HG03060 (cell line): Measurements from ENCODE around the gene WAS.
"Not testable (repeated sequence)": the region's sequence is repeated elsewhere in the genome, so short reads cannot be mapped to it uniquely, and the experiment has no call there.

ENCODE experiments used
- ATAC-seq: cut with Tn5 transposase; IDR thresholded peaks from one replicate; pipeline ENCODE4 v1.9.1; 2021; ENCODE audit warnings: low read depth, moderate number of reproducible peaks; ENCODE audit not compliant: unreplicated experiment

The WAS gene

DNA sequence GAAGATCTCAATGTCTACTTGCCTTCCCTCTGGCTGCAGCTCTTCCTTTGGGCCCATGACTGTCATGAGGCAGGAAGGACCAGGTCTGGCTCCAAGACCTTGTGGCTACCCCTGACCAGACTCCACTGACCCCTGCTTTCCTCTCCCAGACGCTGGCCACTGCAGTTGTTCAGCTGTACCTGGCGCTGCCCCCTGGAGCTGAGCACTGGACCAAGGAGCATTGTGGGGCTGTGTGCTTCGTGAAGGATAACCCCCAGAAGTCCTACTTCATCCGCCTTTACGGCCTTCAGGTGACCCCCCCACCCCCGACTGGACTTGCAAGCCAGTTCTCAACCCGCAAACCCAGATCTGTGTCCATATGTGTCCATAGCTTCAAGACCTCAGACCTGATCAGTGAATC is 535 bp downstream of the WAS start:
- no peak for ATAC-seq

DNA sequence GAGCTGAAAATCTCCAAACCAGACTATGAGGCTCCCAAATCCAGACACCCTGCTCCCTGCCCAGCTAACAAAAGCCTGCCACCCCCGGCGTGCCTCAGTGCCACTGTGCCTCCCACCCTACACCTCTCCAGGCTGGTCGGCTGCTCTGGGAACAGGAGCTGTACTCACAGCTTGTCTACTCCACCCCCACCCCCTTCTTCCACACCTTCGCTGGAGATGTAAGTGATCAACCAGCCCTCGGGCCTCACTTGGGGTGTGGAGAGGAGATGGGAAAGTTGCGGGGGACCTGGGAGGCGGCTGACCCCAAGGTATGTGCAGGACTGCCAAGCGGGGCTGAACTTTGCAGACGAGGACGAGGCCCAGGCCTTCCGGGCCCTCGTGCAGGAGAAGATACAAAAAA is 1.8 kb downstream of the WAS start:
- ATAC-seq: no peak

GRCh38 chrX:48688531-48689150 is 5.0 kb downstream of the WAS start:
- no peak for ATAC-seq

DNA sequence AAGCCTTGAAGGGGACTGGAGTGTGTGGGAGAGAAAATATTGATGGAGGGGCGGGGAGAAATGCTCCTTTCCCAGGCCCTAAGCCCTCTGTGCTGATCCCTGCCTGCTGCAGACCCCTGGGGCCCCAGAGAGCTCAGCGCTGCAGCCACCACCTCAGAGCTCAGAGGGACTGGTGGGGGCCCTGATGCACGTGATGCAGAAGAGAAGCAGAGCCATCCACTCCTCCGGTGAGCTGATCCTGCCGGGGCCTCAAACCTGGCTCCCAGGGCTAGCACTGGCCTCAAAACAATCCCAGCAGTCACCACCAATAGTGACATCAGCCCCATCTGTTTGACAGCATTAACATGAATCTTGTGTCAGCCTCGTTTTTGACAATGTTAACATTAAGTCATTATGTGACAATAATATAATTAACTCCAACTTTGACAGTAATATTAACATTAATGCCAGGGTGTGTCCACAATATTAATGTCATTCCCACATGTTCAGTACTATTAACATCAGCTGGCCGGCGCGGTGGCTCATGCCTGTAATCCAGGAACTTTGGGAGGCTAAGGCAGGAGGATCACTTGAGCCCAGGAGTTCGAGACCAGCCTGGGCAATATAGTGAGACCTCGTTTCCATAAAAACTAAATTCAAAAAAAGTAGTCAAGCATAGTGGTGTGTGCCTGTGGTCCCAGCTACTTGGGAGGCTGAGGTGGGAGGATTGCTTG is 5.8 kb downstream of the WAS start:
- no peak for ATAC-seq

DNA sequence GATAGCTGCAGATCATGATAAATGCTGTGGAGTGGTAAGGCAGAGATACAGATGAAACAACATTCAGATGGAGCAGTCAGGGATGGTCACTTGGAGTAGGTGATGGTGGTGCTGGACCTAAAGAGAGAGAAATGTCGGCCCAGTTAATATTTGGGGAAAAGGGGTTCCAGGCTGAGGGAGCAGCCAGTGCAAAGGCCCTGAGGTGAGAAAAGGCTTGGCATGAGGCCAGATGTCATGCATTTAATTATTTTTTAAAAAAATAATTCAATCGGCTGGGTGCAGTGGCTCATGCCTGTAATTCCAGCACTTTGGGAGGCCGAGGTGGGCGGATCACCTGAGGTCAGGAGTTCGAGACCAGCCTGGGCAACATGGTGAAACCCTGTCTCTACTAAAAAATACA is 8.1 kb downstream of the WAS start:
- ATAC-seq: not testable (repeated sequence)

DNA sequence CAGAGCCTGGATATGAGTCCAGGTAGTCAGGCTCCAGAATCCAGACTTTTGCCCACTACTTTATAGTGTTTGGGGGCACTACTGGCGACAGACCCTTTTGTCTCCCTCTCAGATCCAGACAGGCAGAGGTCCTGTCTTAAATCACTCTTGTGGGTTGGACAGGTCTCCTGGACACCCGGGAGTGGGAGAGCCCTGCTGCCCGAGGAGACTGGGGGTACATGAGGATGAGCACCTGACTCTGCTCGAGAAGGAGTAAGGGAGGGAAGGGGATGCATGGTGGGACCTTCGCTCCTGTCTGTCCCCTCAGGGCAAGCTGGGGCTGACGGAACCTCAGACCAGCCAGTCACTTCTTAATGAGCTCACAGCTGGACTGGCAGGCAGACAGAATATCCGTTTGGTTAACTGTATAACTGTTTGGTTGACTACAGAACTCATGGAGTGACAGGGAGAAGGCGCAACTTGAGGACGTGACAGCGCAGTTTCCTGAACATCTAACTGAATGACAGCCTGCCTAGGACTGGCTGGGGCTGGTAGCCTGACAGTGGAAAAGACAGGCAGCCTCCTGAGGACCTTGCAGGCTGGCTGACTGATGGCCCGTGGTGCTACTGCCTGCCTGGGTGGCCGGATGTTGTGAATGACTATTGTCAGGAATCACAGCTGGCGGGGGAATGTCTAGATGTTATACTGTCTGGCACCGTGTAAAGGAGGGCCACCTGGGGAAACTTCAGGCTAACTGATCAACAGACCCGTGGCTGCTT is 11.4 kb downstream of the WAS start:
- no peak for ATAC-seq

GRCh38 chrX:48695534-48695896 is 11.9 kb downstream of the WAS start:
- ATAC-seq: no peak

GRCh38 chrX:48695925-48696300 is 12.3 kb downstream of the WAS start:
- no peak for ATAC-seq

GRCh38 chrX:48696301-48696908 is 12.8 kb downstream of the WAS start, which contains the start of gene SUV39H1:
TSS of gene SUV39H1 (plus strand) at chrX:48696734. CDS start at chrX:48696785, 51 bp downstream.
- ATAC-seq: peak; percentile 49

DNA sequence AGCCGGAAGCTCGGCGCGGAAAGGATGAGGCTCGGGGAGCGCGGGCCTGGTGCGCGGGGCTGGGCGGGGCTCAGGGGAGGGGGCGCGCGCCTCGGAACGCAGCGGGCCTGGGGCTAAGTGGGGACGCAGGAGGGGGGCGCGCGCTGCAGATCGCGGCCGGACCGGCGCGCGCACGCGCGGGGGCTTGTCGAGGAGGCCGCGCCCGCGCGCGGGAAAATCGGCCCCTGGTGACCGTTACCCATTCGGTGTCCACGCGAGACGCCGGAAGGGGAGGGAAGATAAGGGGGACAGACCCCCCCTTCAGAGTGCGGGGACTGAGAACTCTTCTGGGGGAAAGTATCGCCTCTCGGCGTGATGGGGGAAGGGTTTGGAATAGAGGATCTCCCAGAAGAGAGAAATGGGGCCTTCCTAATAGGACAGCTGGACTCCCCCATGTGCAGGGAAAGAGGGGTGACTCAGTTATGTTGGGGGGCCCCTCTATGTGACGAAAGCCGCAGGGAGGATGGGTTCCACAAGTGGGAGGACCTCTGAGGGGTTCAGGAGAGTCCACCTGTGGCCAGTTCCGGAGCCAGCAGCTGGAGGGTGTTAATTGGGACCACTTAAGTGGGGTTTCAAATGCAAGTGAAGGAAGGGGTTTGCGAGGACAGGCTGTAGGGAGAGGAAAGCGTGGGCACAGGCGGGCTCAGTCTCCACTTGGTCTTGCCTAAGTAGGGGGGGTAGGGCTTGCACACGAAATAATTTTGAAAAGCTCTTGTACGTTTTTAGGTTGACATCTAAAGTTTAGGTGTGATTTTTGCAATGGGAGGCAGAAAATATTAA is 13.5 kb downstream of the WAS start:
- ATAC-seq: no peak

GRCh38 chrX:48698306-48698705 is 14.7 kb downstream of the WAS start:
- no peak for ATAC-seq

- ATAC-seq: no peak
These were observed 16.6 kb downstream of the WAS start for GRCh38 chrX:48700246-48700645.

GRCh38 chrX:48700951-48701653 is 17.5 kb downstream of the WAS start:
- ATAC-seq: no peak

DNA sequence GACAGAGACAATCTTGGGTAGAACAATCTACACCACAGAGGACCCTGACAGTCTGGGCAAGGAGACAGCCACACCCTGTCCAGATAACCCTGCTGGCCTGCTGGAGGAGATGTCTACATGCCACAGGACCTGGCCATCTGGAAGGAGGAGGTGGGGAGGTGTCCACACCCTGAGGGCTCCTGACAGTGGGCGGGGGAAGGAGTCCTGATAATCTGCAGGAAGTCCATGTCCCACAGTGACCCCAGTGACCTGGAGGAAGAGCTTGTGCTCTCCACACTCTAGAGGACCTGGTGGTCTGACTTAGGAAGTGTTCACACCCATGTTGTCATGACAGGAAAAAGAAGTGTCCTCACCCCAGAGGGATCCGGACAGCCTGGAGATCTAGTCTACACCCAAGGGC is 18.4 kb downstream of the WAS start:
- ATAC-seq: no peak

DNA sequence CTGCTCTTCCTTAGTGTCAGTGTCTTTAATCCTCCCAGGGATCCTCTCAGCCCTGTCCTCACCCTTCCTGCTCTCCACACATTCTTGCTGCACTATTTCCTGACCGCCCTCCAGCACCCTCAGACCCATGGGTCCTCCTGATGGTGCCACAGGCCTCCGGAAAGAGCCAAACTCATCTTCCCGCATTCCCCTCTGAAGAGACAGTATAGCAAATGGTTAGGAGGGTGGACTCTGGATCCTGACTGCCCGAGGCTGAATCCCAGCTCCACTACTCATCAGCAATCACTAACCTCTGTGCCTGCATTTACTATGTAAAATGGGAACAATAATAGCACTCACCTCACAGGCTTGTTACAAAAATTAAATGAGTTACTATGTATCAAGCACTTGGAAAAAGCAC is 19.1 kb downstream of the WAS start:
- ATAC-seq: no peak

DNA sequence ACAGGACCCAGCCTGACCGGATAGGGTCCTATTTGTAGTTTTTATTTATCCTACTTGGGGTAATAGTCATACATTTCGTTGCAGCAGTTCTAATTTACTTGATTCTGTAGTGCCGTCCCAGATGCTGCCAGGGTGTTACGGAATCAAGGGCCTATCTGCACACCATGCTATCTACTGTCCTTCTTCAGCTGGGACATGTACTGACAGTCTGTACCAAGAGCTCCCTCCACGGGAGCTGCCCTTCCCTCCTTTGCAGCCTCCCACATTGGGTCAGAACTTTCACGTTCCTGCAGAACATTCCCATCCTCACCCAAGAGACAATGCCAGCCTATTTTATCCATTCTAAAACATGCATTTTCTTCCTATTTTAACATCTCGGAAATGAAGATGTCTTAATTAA is 19.6 kb downstream of the WAS start:
- ATAC-seq: no peak

DNA sequence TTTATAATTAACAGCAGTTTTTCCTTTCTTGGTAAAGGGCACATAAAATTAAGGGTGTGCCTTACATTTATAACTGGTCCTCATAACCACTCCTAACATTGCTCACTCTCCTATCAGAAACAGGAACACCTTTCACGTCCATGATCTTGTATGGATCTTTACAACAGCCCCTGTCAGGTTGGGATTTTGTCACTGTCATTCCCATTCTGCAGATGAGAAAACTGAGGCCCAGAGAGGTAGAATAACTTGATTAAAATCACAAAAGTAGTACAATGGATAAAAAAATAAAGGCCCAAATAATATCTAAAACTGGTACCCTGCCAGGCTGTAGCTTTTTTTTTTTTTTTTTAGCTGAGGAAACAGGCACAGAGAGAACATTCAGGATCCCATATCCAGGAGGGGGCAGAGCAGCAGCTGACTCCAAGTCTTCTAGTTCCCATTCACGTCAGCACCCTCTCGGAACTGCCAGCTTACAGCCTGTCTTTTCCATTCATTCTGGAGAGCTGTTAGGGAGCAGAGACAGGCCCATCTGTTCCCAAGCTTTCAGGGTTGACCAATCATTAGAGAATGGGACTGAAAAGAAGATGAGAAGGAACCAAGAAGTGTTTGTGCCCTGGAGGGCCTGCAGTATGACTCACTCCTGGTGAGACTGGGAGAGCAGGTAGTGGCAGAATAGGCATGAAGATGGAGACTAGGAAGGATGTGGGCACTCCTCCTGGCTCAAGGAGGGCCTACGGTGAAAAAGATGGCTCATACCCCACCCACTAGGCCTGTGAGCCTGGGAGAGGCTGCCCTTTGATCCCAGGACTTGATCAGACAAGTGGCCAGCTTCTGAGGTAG is 20.3 kb downstream of the WAS start:
- ATAC-seq: no peak

DNA sequence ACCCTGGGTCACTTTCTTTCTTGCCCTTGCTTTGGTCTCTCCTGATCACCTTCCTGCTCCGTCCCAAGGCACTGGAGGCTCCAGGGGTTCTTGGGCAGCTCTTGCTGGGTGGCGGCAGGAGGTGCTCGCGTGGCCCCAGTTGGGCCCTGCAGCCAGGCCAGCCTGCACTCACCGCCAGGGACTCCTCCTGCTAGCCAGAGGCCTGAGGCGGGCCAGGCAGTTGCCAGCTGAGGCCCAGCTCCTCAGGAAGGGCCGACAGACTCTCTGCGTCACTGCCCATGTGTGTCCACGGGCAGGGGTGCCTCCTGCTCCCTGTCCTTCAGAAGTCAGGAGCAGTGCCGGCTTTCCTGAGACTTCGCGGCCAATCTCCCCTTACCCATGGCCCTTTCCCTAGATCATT is 22.3 kb downstream of the WAS start:
- no peak for ATAC-seq

GRCh38 chrX:48709522-48710112 is 26.0 kb downstream of the WAS start:
- ATAC-seq: no peak
